ENCODE data around the gene LYPD6B. TPM values are rescaled to one million over a fixed set of nuclear protein-coding genes. Genes with fewer than 3 reads are reported as not detected.

LYPD6B gene
- total RNA-seq, 1 experiment from 2014 or later: 2.0 TPM

DNA sequence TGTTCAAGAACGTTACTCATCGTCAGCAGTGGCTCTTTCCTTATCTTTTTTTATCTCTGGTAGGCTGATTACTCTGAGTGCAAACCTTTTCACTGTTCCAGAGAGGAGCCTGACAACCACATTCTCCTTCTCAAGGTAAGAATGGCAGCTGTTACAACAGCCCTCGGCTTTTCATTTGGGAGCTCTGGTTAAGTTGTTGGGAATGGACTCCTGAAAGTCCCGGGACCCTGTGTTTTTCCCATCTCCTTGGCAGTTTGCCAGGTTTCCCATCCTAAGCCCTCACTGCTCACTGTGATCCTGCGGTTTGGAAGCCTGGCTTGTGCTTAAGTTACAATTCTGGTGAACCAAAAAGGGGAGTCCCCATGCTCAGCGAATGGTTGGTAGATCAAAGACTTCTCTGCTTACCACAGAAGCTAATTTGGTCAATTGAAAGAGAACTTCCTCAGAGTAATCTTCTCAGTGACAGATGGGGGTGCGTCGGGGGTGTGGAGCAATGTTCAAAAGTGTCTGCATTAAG, 122.3 kb downstream of the LYPD6B start:
- Histone ChIP-seq H3K4ac (ENCODE audit: low read depth, low read length) (no peak overlapping the region), H3K14ac (ENCODE audit: insufficient read depth, low read length) (no peak overlapping the region), H3K9me3 (ENCODE audit: control insufficient read depth, low read depth, low read length) (no peaks in the 10 kb centered on the region), H3T11ph (ENCODE audit: low read length) (no peak overlapping the region), H3K4me1 (ENCODE audit: insufficient read depth, low read length) (no peaks in the 10 kb centered on the region), H2BK5ac (ENCODE audit: insufficient read length, low read length) (no peak overlapping the region), H3K27ac (ENCODE audit: insufficient read length, low read depth, low read length) (no peak overlapping the region), H3K9ac (ENCODE audit: extremely low read depth, insufficient read length, low read length) (no peak overlapping the region), H4K5ac (ENCODE audit: insufficient read length, low read depth, low read length) (no peak overlapping the region), H3K4me2 (ENCODE audit: insufficient read depth, insufficient read length, low read length) (no peak overlapping the region), H3K56ac (ENCODE audit: insufficient read length, low read depth, low read length) (no peak overlapping the region), H2AK5ac (ENCODE audit: insufficient read length, low read length) (no peak overlapping the region), H2BK15ac (ENCODE audit: low read depth, low read length) (no peak overlapping the region), H2BK20ac (ENCODE audit: low read depth, low read length, poor library complexity, severe bottlenecking) (no peak overlapping the region), H3K23ac (ENCODE audit: insufficient read length, low read depth, low read length) (no peak overlapping the region), H3K27me3 (ENCODE audit: insufficient read depth, low read length) (no peaks in the 10 kb centered on the region), H2BK120ac (ENCODE audit: low read depth, low read length, poor library complexity, severe bottlenecking) (no peak overlapping the region), H2AFZ (ENCODE audit: low read length) (no peak overlapping the region), H3K23me2 (ENCODE audit: insufficient read length, low read depth, low read length, poor library complexity, severe bottlenecking) (no peaks in the 10 kb centered on the region), H3K79me1 (ENCODE audit: insufficient read depth, low read depth, low read length, poor library complexity, severe bottlenecking) (no peaks in the 10 kb centered on the region), H2BK12ac (ENCODE audit: insufficient read length, low read depth, low read length) (no peak overlapping the region), H3K18ac (ENCODE audit: insufficient read length, low read depth, low read length) (no peak overlapping the region), H4K91ac (ENCODE audit: insufficient read length, low read depth, low read length) (no peak overlapping the region), H4K20me1 (ENCODE audit: control insufficient read depth, insufficient read depth, insufficient read length) (no peaks in the 10 kb centered on the region), H4K8ac (replicated peaks; ENCODE audit: insufficient read length, low read depth, low read length) (no peak overlapping the region), H3K79me2 (ENCODE audit: insufficient read depth, low read length) (no peaks in the 10 kb centered on the region)
- Mint-ChIP-seq H3K4me1 (peaks cover 29 to 35% of the 10 kb centered on the region in 2 experiments), H3K36me3 (ENCODE audit: insufficient read depth in 1 of 3, low read depth in 3 of 3) (no peaks in the 10 kb centered on the region), H3K9me3 (no peaks in the 10 kb centered on the region; a peak in 2 of 5 replicates), H3K4me3 (no peak overlapping the region), H3K27me3 (ENCODE audit: low read depth) (no peaks in the 10 kb centered on the region), H3K27ac (no peak overlapping the region)
- TF ChIP-seq, protein P1, sequence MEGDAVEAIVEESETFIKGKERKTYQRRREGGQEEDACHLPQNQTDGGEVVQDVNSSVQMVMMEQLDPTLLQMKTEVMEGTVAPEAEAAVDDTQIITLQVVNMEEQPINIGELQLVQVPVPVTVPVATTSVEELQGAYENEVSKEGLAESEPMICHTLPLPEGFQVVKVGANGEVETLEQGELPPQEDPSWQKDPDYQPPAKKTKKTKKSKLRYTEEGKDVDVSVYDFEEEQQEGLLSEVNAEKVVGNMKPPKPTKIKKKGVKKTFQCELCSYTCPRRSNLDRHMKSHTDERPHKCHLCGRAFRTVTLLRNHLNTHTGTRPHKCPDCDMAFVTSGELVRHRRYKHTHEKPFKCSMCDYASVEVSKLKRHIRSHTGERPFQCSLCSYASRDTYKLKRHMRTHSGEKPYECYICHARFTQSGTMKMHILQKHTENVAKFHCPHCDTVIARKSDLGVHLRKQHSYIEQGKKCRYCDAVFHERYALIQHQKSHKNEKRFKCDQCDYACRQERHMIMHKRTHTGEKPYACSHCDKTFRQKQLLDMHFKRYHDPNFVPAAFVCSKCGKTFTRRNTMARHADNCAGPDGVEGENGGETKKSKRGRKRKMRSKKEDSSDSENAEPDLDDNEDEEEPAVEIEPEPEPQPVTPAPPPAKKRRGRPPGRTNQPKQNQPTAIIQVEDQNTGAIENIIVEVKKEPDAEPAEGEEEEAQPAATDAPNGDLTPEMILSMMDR (conservative IDR thresholded peaks at IDR 0.05): no peak
- no CpG with 5 or more reads among the region's 8 CpGs for WGBS (ENCODE audit: extremely low coverage, insufficient read length, low lambda C conversion rate)
- DNase-seq: no peak

All from H9 (cell line).